H9 (cell line): Measurements from ENCODE around the gene IQGAP2. TPM values are rescaled to one million over a fixed set of nuclear protein-coding genes. Genes with fewer than 3 reads are reported as not detected.

Experiments
- DNase-seq: peaks from one replicate; pipeline ENCODE4 v3.0.0-alpha.2; 2017
- H2AFZ ChIP-seq: one replicate; pipeline ENCODE4 v1.6.1; 2013; ENCODE audit warnings: mild to moderate bottlenecking, low read length, control low read depth, moderate library complexity
- H2AK5ac ChIP-seq: 2 replicates; pipeline ENCODE4 v1.6.1; 2013; ENCODE audit warnings: low read length, control low read depth, mixed read lengths; ENCODE audit not compliant: insufficient read length
- H2BK120ac ChIP-seq: one replicate; pipeline ENCODE4 v1.6.1; 2013; ENCODE audit warnings: low read depth, mild to moderate bottlenecking, low read length, control low read depth, inconsistent platforms; ENCODE audit not compliant: poor library complexity, severe bottlenecking
- H2BK12ac ChIP-seq: 2 replicates; pipeline ENCODE4 v1.6.1; 2013; ENCODE audit warnings: low read length, control low read depth, mixed read lengths, low read depth; ENCODE audit not compliant: insufficient read length
- H2BK15ac ChIP-seq: 2 replicates; pipeline ENCODE4 v1.6.1; 2013; ENCODE audit warnings: low read depth, low read length, control low read depth
- H2BK20ac ChIP-seq: one replicate; pipeline ENCODE4 v1.6.1; 2013; ENCODE audit warnings: low read depth, mild to moderate bottlenecking, low read length, control low read depth, inconsistent platforms; ENCODE audit not compliant: poor library complexity, severe bottlenecking
- H2BK5ac ChIP-seq: 2 replicates; pipeline ENCODE4 v1.6.1; 2013; ENCODE audit warnings: low read length, control low read depth, mixed read lengths; ENCODE audit not compliant: insufficient read length
- H3K14ac ChIP-seq: 2 replicates; pipeline ENCODE4 v1.6.1; 2013; ENCODE audit warnings: low read length, control low read depth; ENCODE audit not compliant: insufficient read depth
- H3K18ac ChIP-seq: 2 replicates; pipeline ENCODE4 v1.6.1; 2013; ENCODE audit warnings: low read depth, mild to moderate bottlenecking, mixed read lengths, low read length, control low read depth; ENCODE audit not compliant: insufficient read length
- H3K23ac ChIP-seq: 2 replicates; pipeline ENCODE4 v1.6.1; 2013; ENCODE audit warnings: low read length, control low read depth, mixed read lengths, low read depth; ENCODE audit not compliant: insufficient read length
- H3K23me2 ChIP-seq: 2 replicates; pipeline ENCODE4 v1.6.1; 2013; ENCODE audit warnings: low read depth, mild to moderate bottlenecking, mixed read lengths, low read length, control low read depth; ENCODE audit not compliant: insufficient read length, poor library complexity, severe bottlenecking
- H3K27ac ChIP-seq: 2 replicates; pipeline ENCODE4 v1.5.1; 2013; ENCODE audit warnings: low read length, control low read depth, mixed read lengths, low read depth; ENCODE audit not compliant: insufficient read length
- H3K27me3 ChIP-seq: 2 replicates; pipeline ENCODE4 v1.6.1; 2013; ENCODE audit warnings: low read length, control low read depth, inconsistent platforms; ENCODE audit not compliant: insufficient read depth
- H3K4ac ChIP-seq: 2 replicates; pipeline ENCODE4 v1.6.1; 2013; ENCODE audit warnings: low read depth, mild to moderate bottlenecking, control low read depth, inconsistent platforms, low read length, moderate library complexity
- H3K4me1 ChIP-seq: 2 replicates; pipeline ENCODE4 v1.6.1; 2013; ENCODE audit warnings: low read length, control low read depth, inconsistent platforms; ENCODE audit not compliant: insufficient read depth
- H3K4me2 ChIP-seq: 2 replicates; pipeline ENCODE4 v1.6.1; 2013; ENCODE audit warnings: low read length, control low read depth, mixed read lengths; ENCODE audit not compliant: insufficient read length, insufficient read depth
- H3K56ac ChIP-seq: 2 replicates; pipeline ENCODE4 v1.6.1; 2013; ENCODE audit warnings: low read depth, mild to moderate bottlenecking, mixed read lengths, low read length, control low read depth; ENCODE audit not compliant: insufficient read length
- H3K79me1 ChIP-seq: 2 replicates; pipeline ENCODE4 v1.6.1; 2013; ENCODE audit warnings: low read depth, mild to moderate bottlenecking, moderate library complexity, low read length, control low read depth, inconsistent platforms; ENCODE audit not compliant: insufficient read depth, poor library complexity, severe bottlenecking
- H3K79me2 ChIP-seq: 2 replicates; pipeline ENCODE4 v1.6.1; 2013; ENCODE audit warnings: low read length, control low read depth, inconsistent platforms; ENCODE audit not compliant: insufficient read depth
- H3K9ac ChIP-seq: 2 replicates; pipeline ENCODE4 v1.6.1; 2013; ENCODE audit warnings: low read length, control low read depth, mixed read lengths; ENCODE audit not compliant: insufficient read length; ENCODE audit errors: extremely low read depth
- H3K9me3 ChIP-seq: one replicate; pipeline ENCODE4 v1.6.1; 2013; ENCODE audit warnings: low read depth, low read length, inconsistent platforms; ENCODE audit not compliant: control insufficient read depth
- H3T11ph ChIP-seq: one replicate; pipeline ENCODE4 v1.6.1; 2013; ENCODE audit warnings: mild to moderate bottlenecking, low read length, control low read depth, inconsistent platforms
- H4K20me1 ChIP-seq: one replicate; pipeline ENCODE4 v1.6.1; 2013; ENCODE audit not compliant: control insufficient read depth, insufficient read length, insufficient read depth
- H4K5ac ChIP-seq: 2 replicates; pipeline ENCODE4 v1.6.1; 2013; ENCODE audit warnings: low read depth, mild to moderate bottlenecking, mixed read lengths, low read length, control low read depth; ENCODE audit not compliant: insufficient read length
- H4K8ac ChIP-seq: replicated peaks from 2 replicates; pipeline ENCODE4 v1.6.1; 2013; ENCODE audit warnings: low read length, control low read depth, mixed read lengths, low read depth; ENCODE audit not compliant: insufficient read length
- H4K91ac ChIP-seq: 2 replicates; pipeline ENCODE4 v1.6.1; 2013; ENCODE audit warnings: low read depth, mild to moderate bottlenecking, moderate library complexity, mixed read lengths, low read length, control low read depth; ENCODE audit not compliant: insufficient read length
- H3K27ac Mint-ChIP-seq, 3 experiments: 2 replicates in 2 of 3; 3 replicates in 1 of 3; pipeline ENCODE4 v1.8.0; 2020 to 2021; ENCODE audit warnings: mixed read lengths in 3 of 3, mild to moderate bottlenecking in 1 of 3, moderate library complexity in 1 of 3
- H3K27me3 Mint-ChIP-seq: 2 replicates; pipeline ENCODE4 v1.8.0; 2021; ENCODE audit warnings: low read depth, mild to moderate bottlenecking, moderate library complexity, mixed read lengths
- H3K36me3 Mint-ChIP-seq, 3 experiments: 2 replicates in 2 of 3; 3 replicates in 1 of 3; pipeline ENCODE4 v1.8.0; 2020 to 2021; ENCODE audit warnings: low read depth in 3 of 3, mixed read lengths in 3 of 3; ENCODE audit not compliant: insufficient read depth in 1 of 3
- H3K4me1 Mint-ChIP-seq, 2 experiments: 2 replicates each; pipeline ENCODE4 v1.8.0; 2020; ENCODE audit warnings: mixed read lengths in 2 of 2
- H3K4me3 Mint-ChIP-seq, 2 experiments: 2 replicates in 1 of 2; 3 replicates in 1 of 2; pipeline ENCODE4 v1.8.0; 2020 to 2021; ENCODE audit warnings: mild to moderate bottlenecking in 2 of 2, mixed read lengths in 2 of 2, moderate library complexity in 1 of 2
- H3K9me3 Mint-ChIP-seq, 2 experiments: 2 replicates in 1 of 2; 3 replicates in 1 of 2; pipeline ENCODE4 v1.8.0; 2020; ENCODE audit warnings: mild to moderate bottlenecking in 2 of 2, mixed read lengths in 2 of 2, moderate library complexity in 1 of 2
- CTCF ChIP-seq: fragments of 200-600 bp; sonication (generic); conservative IDR thresholded peaks from 3 replicates; pipeline ENCODE4 v1.8.0; 2021; ENCODE audit warnings: antibody characterized with exemption, mild to moderate bottlenecking
- WGBS: extraction: QIAGEN DNeasy Blood & Tissue Kit; methylation state at CpG from one replicate; pipeline ENCODE4 v1.1.7; 2013; ENCODE audit warnings: missing lambda C conversion rate, low lambda C conversion rate, mixed read lengths; ENCODE audit not compliant: insufficient read length; ENCODE audit errors: extremely low coverage; 5-methylcytosine and 5-hydroxymethylcytosine counted together
- total RNA-seq: library from RNA; stranded (reverse); gene quantifications from 2 replicates; pipeline ENCODE4 v1.2.1, GENCODE V29; 2021

The IQGAP2 gene
- total RNA-seq, 1 experiment from 2014 or later = 22.5 TPM

GRCh38 chr5:76372323-76373054 lies 30.6 kb upstream of the IQGAP2 start:
- no peak overlapping the region for H2BK12ac ChIP-seq
- no peak overlapping the region for H3K56ac ChIP-seq
- H3K23ac ChIP-seq = no peak overlapping the region
- peak overlapping the region in 2 of 3 experiments; percentile 59 to 64; a peak in 4 of 7 replicates for H3K27ac Mint-ChIP-seq
- no peak overlapping the region for H3K4me2 ChIP-seq
- H3K14ac ChIP-seq = peak overlapping the region; percentile 8; the same call in 1 of the 2 replicates
- peak; percentile 40 for DNase-seq
- no peak overlapping the region for H3K9ac ChIP-seq
- H3K18ac ChIP-seq = no peak overlapping the region
- no peak overlapping the region for H2BK20ac ChIP-seq
- H2BK5ac ChIP-seq = no peak overlapping the region
- H2AK5ac ChIP-seq = no peak overlapping the region
- no peak overlapping the region for H3K4me3 Mint-ChIP-seq
- H2BK15ac ChIP-seq = no peak overlapping the region
- H4K5ac ChIP-seq = no peak overlapping the region
- H3K23me2 ChIP-seq = no peaks in the 10 kb centered on the region
- no peak overlapping the region for H4K91ac ChIP-seq
- WGBS = no CpG with 5 or more reads among the region's 11 CpGs
- H3K4ac ChIP-seq = no peak overlapping the region
- no peak for TF ChIP-seq CTCF
- H3K4me1 Mint-ChIP-seq = peaks cover 10 to 13% of the 10 kb centered on the region in 2 experiments
- no peak overlapping the region for H2BK120ac ChIP-seq
- no peaks in the 10 kb centered on the region for H4K20me1 ChIP-seq
- H3K27me3 ChIP-seq = no peaks in the 10 kb centered on the region
- no peaks in the 10 kb centered on the region for H3K9me3 ChIP-seq
- H3K27me3 Mint-ChIP-seq = no peaks in the 10 kb centered on the region
- no peaks in the 10 kb centered on the region for H3K4me1 ChIP-seq
- no peaks in the 10 kb centered on the region; a peak in 1 of 7 replicates for H3K36me3 Mint-ChIP-seq
- no peaks in the 10 kb centered on the region for H3K79me1 ChIP-seq
- no peak overlapping the region for H4K8ac ChIP-seq
- H3K79me2 ChIP-seq = no peaks in the 10 kb centered on the region
- H3K9me3 Mint-ChIP-seq = no peaks in the 10 kb centered on the region
- H3K27ac ChIP-seq = no peak overlapping the region
- no peak overlapping the region for H2AFZ ChIP-seq
- H3T11ph ChIP-seq = no peak overlapping the region
